RWPE2 (cell line): ENCODE measurements around the gene VASN.

Experiments used
- ATAC-seq: fragments of 200-7000 bp; cut with Tn5 transposase; 3 replicates; pipeline ENCODE4 v1.9.1; 2021; ENCODE audit warnings: low read depth
- DNase-seq: peaks from one replicate; pipeline ENCODE4 v3.0.0-alpha.2; 2020; ENCODE audit warnings: low spot score
- H3K27ac ChIP-seq: fragments of 450-650 bp; 2 replicates; pipeline ENCODE4 v1.5.1; 2017; ENCODE audit warnings: mild to moderate bottlenecking; ENCODE audit not compliant: poor library complexity, severe bottlenecking
- H3K27me3 ChIP-seq: fragments of 250-450 bp; sonication (Bioruptor Pico); 2 replicates; pipeline ENCODE4 v1.5.1; 2021; ENCODE audit warnings: mild to moderate bottlenecking, moderate library complexity; ENCODE audit not compliant: insufficient read depth, poor library complexity, severe bottlenecking
- H3K36me3 ChIP-seq: fragments of 250-450 bp; sonication (Bioruptor Pico); 2 replicates; pipeline ENCODE4 v1.5.1; 2020; ENCODE audit warnings: low read depth, mild to moderate bottlenecking, moderate library complexity
- H3K4me1 ChIP-seq: fragments of 250-450 bp; sonication (Bioruptor Pico); 2 replicates; pipeline ENCODE4 v1.5.1; 2021; ENCODE audit warnings: mild to moderate bottlenecking, moderate library complexity; ENCODE audit not compliant: insufficient read depth, poor library complexity, severe bottlenecking
- H3K4me3 ChIP-seq: fragments of 250-450 bp; sonication (Bioruptor Pico); 2 replicates; pipeline ENCODE4 v1.5.1; 2021; ENCODE audit warnings: mild to moderate bottlenecking, moderate library complexity; ENCODE audit not compliant: severe bottlenecking
- H3K9me3 ChIP-seq: fragments of 250-450 bp; sonication (Bioruptor Pico); 2 replicates; pipeline ENCODE4 v1.5.1; 2021; ENCODE audit warnings: mild to moderate bottlenecking, moderate library complexity; ENCODE audit not compliant: severe bottlenecking
- TF ChIP-seq, protein P1 (sequence below): fragments of 450-650 bp; IDR thresholded peaks from one replicate; pipeline ENCODE4 v1.5.1; 2017; ENCODE audit warnings: mild to moderate bottlenecking, moderate library complexity; ENCODE audit not compliant: poor library complexity, severe bottlenecking

The VASN gene

GRCh38 chr16:4382795-4383357, 11.2 kb downstream of the VASN start:
- H3K27ac ChIP-seq = no peak overlapping the region
- H3K36me3 ChIP-seq = peaks cover 11% of the 10 kb centered on the region
- DNase-seq = no peak
- TF ChIP-seq, protein P1, sequence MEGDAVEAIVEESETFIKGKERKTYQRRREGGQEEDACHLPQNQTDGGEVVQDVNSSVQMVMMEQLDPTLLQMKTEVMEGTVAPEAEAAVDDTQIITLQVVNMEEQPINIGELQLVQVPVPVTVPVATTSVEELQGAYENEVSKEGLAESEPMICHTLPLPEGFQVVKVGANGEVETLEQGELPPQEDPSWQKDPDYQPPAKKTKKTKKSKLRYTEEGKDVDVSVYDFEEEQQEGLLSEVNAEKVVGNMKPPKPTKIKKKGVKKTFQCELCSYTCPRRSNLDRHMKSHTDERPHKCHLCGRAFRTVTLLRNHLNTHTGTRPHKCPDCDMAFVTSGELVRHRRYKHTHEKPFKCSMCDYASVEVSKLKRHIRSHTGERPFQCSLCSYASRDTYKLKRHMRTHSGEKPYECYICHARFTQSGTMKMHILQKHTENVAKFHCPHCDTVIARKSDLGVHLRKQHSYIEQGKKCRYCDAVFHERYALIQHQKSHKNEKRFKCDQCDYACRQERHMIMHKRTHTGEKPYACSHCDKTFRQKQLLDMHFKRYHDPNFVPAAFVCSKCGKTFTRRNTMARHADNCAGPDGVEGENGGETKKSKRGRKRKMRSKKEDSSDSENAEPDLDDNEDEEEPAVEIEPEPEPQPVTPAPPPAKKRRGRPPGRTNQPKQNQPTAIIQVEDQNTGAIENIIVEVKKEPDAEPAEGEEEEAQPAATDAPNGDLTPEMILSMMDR = no peak
- no peak overlapping the region for H3K4me3 ChIP-seq
- peaks cover 4% of the 10 kb centered on the region for H3K4me1 ChIP-seq
- H3K9me3 ChIP-seq = no peaks in the 10 kb centered on the region
- H3K27me3 ChIP-seq = no peaks in the 10 kb centered on the region
- ATAC-seq = no peak

DNA sequence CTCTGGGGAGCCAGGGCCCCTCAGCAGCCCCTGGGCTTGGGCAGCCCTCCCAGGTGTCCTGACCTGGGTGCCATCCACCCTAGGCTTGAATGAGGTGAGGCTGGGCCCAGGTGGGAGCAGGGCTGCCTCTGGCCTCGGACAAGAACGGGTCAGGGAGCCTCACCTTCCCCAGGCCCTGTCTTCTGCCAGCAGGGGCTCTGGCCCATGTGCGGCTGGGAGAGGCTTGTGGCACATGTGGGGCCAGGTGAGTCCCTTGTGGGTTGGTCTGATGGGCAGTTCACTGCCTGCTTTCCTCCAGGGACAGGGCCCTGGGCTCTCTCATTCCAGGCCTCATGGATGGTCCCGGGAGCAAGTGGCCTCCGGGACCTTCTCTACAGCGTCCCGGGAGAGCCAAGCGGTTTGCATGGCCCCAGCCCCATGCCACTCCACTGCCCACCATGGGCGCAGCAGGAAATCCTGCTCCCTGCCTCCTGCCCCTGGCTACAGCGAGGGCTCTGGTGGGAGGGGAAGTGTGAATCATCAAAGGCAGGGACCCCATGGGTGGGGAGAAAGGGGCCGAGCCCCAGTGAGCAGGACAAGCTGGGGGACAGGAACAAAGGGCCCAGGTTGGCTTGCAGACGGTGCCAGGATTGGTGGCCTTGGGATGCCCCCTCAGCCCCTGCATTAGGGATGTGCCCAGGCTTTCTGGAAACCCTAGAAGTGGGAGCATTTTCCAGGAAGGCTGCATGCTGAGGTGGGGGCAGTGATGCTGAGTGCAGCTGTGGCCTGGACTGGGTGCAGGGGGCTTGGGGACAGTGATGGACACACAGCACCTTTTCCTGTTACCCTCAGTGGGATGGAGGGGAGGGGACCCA, 12.2 kb downstream of the VASN start:
- Histone ChIP-seq H3K4me3 (no peak overlapping the region), H3K27me3 (no peaks in the 10 kb centered on the region), H3K27ac (peak overlapping the region; percentile 10), H3K36me3 (peaks cover 11% of the 10 kb centered on the region), H3K9me3 (no peaks in the 10 kb centered on the region), H3K4me1 (no peaks in the 10 kb centered on the region)
- no peak; the same call in 2 of the 3 replicates for ATAC-seq
- TF ChIP-seq, protein P1 = no peak
- no peak for DNase-seq

GRCh38 chr16:4384509-4384942, 12.9 kb downstream of the VASN start:
- H3K4me3 ChIP-seq = no peak overlapping the region
- no peaks in the 10 kb centered on the region for H3K27me3 ChIP-seq
- H3K36me3 ChIP-seq = peaks cover 11% of the 10 kb centered on the region
- TF ChIP-seq, protein P1 = no peak
- no peak for DNase-seq
- no peaks in the 10 kb centered on the region for H3K4me1 ChIP-seq
- no peaks in the 10 kb centered on the region for H3K9me3 ChIP-seq
- ATAC-seq = no peak
- H3K27ac ChIP-seq = no peak overlapping the region

DNA sequence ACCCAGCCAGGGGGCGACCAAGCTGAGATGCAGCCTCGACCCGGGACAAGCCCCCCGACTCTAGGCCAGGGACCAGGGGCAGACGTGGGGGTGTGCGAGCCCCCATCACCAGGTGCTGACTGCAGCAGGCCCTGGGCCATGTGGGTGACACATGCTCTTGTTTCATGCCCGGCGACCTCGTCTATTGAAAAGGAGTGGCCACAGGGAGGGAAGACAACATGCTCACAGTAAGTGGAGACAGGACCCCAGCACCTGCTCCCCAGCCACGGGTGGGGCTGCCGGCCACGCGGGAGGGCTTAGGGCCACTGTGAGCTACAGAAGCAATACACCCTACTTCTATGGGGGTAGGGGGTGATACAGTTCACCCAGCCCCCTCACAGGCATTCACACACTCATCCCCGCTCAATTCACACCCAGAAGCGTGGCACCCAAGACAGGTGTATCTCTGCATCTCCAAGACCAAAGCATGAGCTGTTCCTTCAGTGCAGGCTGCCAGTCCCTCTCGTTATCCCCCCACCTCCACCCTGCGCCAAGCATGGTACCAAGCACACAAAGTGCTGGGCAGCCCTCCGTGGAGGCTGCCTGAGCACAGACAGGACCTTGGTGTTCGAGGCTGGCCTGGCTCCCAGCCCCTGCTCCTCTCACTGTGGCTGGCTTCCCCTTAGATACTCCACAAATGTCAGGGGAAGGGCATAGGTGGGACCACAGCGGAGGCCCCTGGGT, 13.6 kb downstream of the VASN start:
- Histone ChIP-seq H3K27ac (no peak overlapping the region), H3K27me3 (no peaks in the 10 kb centered on the region), H3K4me3 (no peak overlapping the region), H3K9me3 (no peaks in the 10 kb centered on the region), H3K36me3 (peaks cover 11% of the 10 kb centered on the region), H3K4me1 (no peaks in the 10 kb centered on the region)
- TF ChIP-seq, protein P1 = no peak
- DNase-seq = no peak
- ATAC-seq = no peak
